CD4-positive, alpha-beta memory T cell (primary cell): ENCODE results near the gene NKD2. TPM values are rescaled to one million over a fixed set of nuclear protein-coding genes. Genes with fewer than 3 reads are reported as not detected.

Source experiments
- CTCF ChIA-PET: fragments of 350-600 bp; sonication (Branson Sonifier 250); formaldehyde crosslinking; loops from one replicate; lab custom pipeline; 2021; ENCODE audit warnings: inconsistent platforms; ENCODE audit not compliant: partially characterized antibody; lab: Charles Lee
- POLR2A ChIA-PET: fragments of 350-600 bp; sonication (Branson Sonifier 250); formaldehyde crosslinking; loops from one replicate; lab custom pipeline; 2021; ENCODE audit not compliant: partially characterized antibody; lab: Charles Lee
- DNase-seq, 5 donors: peaks; one replicate each; pipeline versions ENCODE4 v3.0.0 to v3.0.0-alpha.2; 2020 to 2022; ENCODE audit warnings: mixed read lengths in 1 of 5
- H3K27ac ChIP-seq: one replicate; pipeline ENCODE4 v1.7.0; 2013; ENCODE audit warnings: low read depth, low read length
- H3K27me3 ChIP-seq: 2 replicates; pipeline ENCODE4 v1.7.0; 2013; ENCODE audit warnings: mild to moderate bottlenecking, low read length, moderate library complexity; ENCODE audit not compliant: insufficient read depth
- H3K36me3 ChIP-seq: 2 replicates; pipeline ENCODE4 v1.7.0; 2013; ENCODE audit warnings: mild to moderate bottlenecking, low read length, moderate library complexity; ENCODE audit not compliant: insufficient read depth
- H3K4me1 ChIP-seq: 2 replicates; pipeline ENCODE4 v1.7.0; 2013; ENCODE audit warnings: mild to moderate bottlenecking, low read length, moderate library complexity; ENCODE audit not compliant: insufficient read depth
- H3K4me3 ChIP-seq, 2 donors: one replicate each; pipeline ENCODE4 v1.7.0; 2013; ENCODE audit warnings: low read length in 2 of 2, mild to moderate bottlenecking in 1 of 2
- H3K9me3 ChIP-seq, 2 donors: one replicate each; pipeline ENCODE4 v1.7.0; 2013; ENCODE audit warnings: low read length in 2 of 2, control low read depth in 1 of 2; ENCODE audit not compliant: control insufficient read depth in 1 of 2
- H3K27ac Mint-ChIP-seq, 7 donors: one replicate each; pipeline ENCODE4 v1.8.0; 2020 to 2021; ENCODE audit warnings: mixed read lengths in 7 of 7, mild to moderate bottlenecking in 6 of 7, inconsistent platforms in 3 of 7, moderate library complexity in 3 of 7
- H3K27me3 Mint-ChIP-seq, 2 donors: one replicate each; pipeline ENCODE4 v1.8.0; 2020 to 2021; ENCODE audit warnings: mixed read lengths in 2 of 2
- H3K36me3 Mint-ChIP-seq, 2 donors: one replicate each; pipeline ENCODE4 v1.8.0; 2020 to 2021; ENCODE audit warnings: mixed read lengths in 2 of 2, inconsistent platforms in 1 of 2, mild to moderate bottlenecking in 1 of 2
- H3K4me1 Mint-ChIP-seq, 4 donors: one replicate each; pipeline ENCODE4 v1.8.0; 2020 to 2021; ENCODE audit warnings: mixed read lengths in 4 of 4, mild to moderate bottlenecking in 1 of 4
- H3K4me3 Mint-ChIP-seq, 8 donors: one replicate each; pipeline ENCODE4 v1.8.0; 2020 to 2021; ENCODE audit warnings: mixed read lengths in 8 of 8, mild to moderate bottlenecking in 7 of 8, moderate library complexity in 6 of 8, inconsistent platforms in 3 of 8
- H3K9me3 Mint-ChIP-seq, 8 donors: one replicate each; pipeline ENCODE4 v1.8.0; 2020 to 2021; ENCODE audit warnings: mixed read lengths in 8 of 8, mild to moderate bottlenecking in 5 of 8, inconsistent platforms in 3 of 8, moderate library complexity in 1 of 8
- intact Hi-C: fragments of 100-400 bp; cut with micrococcal nuclease; formaldehyde crosslinking; loops from one replicate; pipeline ENCODE4 v1.15.1; 2023
- polyA plus RNA-seq, 2 donors: library from polyadenylated mRNA; unstranded; fragments of 300-500 nt; fragmentation: Illumina TruSeq; gene quantifications; one replicate each; pipeline ENCODE4 v1.2.3, GENCODE V29; 2021
- total RNA-seq, 2 experiments: library from RNA; stranded (reverse); gene quantifications; one replicate each; pipeline ENCODE4 v1.2.3, GENCODE V29; 2021

NKD2 gene
- total RNA-seq (not detected), polyA plus RNA-seq (not detected)

DNA sequence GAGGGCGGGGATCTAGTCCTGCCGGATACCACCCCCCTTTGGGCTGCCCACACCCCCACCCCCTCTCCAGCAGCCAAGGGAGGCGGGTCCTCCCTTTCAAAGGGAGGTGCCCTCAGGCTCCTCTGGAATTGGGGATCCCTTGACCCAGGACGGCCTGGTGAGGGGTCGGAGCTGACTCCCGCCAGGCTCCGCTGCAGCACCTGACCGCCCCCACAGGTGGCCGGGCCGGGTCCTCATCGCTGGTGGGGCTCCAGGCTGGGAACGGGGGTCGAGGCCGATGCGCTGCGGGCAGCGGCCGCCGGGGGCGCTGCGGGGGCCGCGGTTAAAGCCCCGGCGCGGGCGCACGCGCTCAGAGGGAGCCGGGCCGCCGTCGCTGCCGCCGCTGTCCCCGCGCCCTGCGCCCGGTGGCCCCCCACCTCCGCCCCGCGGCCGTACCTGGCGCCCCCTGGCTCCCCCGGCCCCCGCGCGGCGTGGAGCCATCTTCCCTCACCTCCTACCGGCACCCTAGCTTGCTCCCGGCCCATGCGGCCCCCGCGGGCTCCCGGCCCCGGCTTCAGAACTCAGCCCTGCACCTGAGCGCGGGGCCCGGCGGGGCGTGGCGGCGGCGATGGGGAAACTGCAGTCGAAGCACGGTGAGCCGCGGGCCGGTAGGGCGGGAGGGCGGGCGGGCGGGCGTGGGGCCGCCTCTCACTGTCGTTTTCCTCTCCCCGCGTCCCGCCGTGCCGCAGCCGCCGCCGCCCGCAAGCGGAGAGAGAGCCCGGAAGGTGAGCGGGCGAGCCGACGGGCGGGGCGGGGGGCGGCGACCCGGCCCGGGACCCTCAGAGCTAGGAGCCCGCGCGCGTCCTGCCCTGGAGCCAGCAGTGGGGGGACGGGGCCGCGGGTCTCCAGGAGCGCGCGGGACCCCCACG lies at the start of gene NKD2:
NKD2 (plus strand) TSS at position 352 of the 908 bp plus-strand sequence; CDS start at position 608, 256 bp downstream.
- peak within 1 kb of the TSS in 6 of 8 donors; percentile 52 to 85 (median 75) for H3K4me3 Mint-ChIP-seq
- H3K4me1 Mint-ChIP-seq: peaks cover 5 to 39% (median 18%) of the 10 kb centered on the region in 4 donors
- ChIA-PET POLR2A (no interaction called here), CTCF (interaction anchor here (4.4 kb wide), 1 partner anchor 132 kb away, joined by 17 read pairs; no protein-coding TSS in a partner anchor)
- Histone ChIP-seq H3K27ac (no peak within 1 kb of the TSS), H3K27me3 (peaks cover 29% of the 10 kb centered on the region), H3K36me3 (no peaks in the 10 kb centered on the region), H3K9me3 (no peaks in the 10 kb centered on the region), H3K4me1 (peaks cover 21% of the 10 kb centered on the region), H3K4me3 (no peak within 1 kb of the TSS)
- intact Hi-C loops: loop anchor here (2.0 to 10.0 kb wide), 3 partner anchors 86 to 636 kb away; no protein-coding TSS in a partner anchor
- no peaks in the 10 kb centered on the region for H3K9me3 Mint-ChIP-seq
- H3K36me3 Mint-ChIP-seq: no peaks in the 10 kb centered on the region
- H3K27ac Mint-ChIP-seq: peak within 1 kb of the TSS in 1 of 7 donors; percentile 25
- DNase-seq: peak; percentile 32 to 48 (median 41)
- H3K27me3 Mint-ChIP-seq: peaks cover 25 to 40% of the 10 kb centered on the region in 2 donors

- Mint-ChIP-seq H3K4me1 (peaks cover 12 to 33% (median 22%) of the 10 kb centered on the region in 4 donors), H3K9me3 (no peaks in the 10 kb centered on the region), H3K36me3 (no peaks in the 10 kb centered on the region), H3K27ac (no peak overlapping the region), H3K4me3 (peak overlapping the region in 1 of 8 donors; percentile 8), H3K27me3 (peaks cover 14 to 27% of the 10 kb centered on the region in 2 donors)
- ChIA-PET POLR2A (no interaction called here), CTCF (no interaction called here)
- Histone ChIP-seq H3K9me3 (no peaks in the 10 kb centered on the region), H3K27me3 (no peaks in the 10 kb centered on the region), H3K27ac (no peak overlapping the region), H3K4me3 (no peak overlapping the region), H3K4me1 (peaks cover 34% of the 10 kb centered on the region), H3K36me3 (no peaks in the 10 kb centered on the region)
- intact Hi-C loops: no loop called here
- no peak for DNase-seq
Observed at GRCh38 chr5:959581-960531, 48.7 kb upstream of the NKD2 start.

DNA sequence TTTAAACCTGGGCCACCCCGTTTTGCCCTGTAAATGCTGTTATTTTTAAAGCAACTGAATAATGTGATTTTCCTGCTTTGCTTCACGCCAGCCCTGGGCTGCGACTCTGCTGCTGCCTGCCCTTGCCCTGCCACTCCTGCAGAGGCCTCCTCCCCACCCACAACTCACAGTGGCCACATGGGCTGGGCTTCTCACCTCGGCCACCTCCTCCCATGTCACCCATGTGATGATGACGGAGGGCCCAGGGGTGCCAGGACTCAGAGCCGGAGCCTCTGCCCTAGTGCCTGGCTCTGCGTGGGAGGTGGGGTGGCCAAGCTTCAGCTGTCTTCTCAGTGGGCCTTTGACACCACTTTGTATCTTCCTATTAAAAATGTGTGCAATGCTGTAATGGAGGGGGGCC lies 48.1 kb upstream of the NKD2 start:
- ChIA-PET POLR2A (no interaction called here), CTCF (no interaction called here)
- H3K36me3 Mint-ChIP-seq: no peaks in the 10 kb centered on the region
- H3K4me1 ChIP-seq: peaks cover 34% of the 10 kb centered on the region
- H3K27ac Mint-ChIP-seq: no peak overlapping the region
- DNase-seq: no peak
- intact Hi-C loops: no loop called here
- no peaks in the 10 kb centered on the region for H3K9me3 Mint-ChIP-seq
- H3K27me3 ChIP-seq: no peaks in the 10 kb centered on the region
- no peaks in the 10 kb centered on the region for H3K36me3 ChIP-seq
- no peaks in the 10 kb centered on the region for H3K9me3 ChIP-seq
- peak overlapping the region in 1 of 8 donors; percentile 8 for H3K4me3 Mint-ChIP-seq
- peaks cover 16 to 37% (median 21%) of the 10 kb centered on the region in 4 donors for H3K4me1 Mint-ChIP-seq
- H3K4me3 ChIP-seq: no peak overlapping the region
- H3K27ac ChIP-seq: no peak overlapping the region
- peaks cover 14 to 27% of the 10 kb centered on the region in 2 donors for H3K27me3 Mint-ChIP-seq

DNA sequence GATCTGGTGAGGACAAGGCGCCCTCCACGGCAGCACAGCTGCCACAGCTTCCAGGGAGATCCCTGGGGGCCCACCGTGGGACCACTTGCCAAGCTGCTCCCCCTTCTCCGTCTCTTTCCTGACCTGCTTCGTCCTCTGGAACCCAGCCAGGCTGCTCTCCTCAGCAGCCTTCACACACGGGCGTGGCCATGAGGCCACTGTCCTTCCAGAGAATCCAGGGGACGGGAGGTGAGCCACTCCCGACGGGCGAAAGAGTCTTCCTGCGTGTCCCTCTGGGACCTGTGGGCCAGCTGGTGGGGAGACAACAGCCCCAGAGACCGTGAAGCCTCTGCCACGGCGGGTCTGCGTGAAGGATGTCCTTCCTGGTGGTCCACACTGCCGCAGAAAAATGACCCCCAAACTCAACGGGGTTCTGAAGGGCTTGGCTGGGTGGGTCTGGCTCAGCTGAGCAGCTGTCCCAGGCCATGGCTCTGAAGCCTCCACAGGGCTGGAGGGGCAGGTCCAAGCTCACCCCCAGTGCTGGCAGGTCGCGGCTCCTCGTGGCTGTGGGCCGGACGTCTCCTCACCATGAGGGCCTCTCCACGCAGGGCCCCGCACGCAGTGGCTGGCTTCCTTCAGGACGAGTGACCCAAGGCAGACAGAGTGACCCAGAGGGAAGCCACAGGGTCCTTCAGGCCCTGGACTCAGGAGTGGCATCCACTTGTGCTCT lies 47.4 kb upstream of the NKD2 start:
- Mint-ChIP-seq H3K27me3 (peaks cover 14 to 27% of the 10 kb centered on the region in 2 donors), H3K36me3 (no peaks in the 10 kb centered on the region), H3K9me3 (no peaks in the 10 kb centered on the region), H3K27ac (no peak overlapping the region), H3K4me1 (peaks cover 16 to 37% (median 21%) of the 10 kb centered on the region in 4 donors), H3K4me3 (no peak overlapping the region)
- peaks cover 34% of the 10 kb centered on the region for H3K4me1 ChIP-seq
- DNase-seq: no peak
- H3K9me3 ChIP-seq: no peaks in the 10 kb centered on the region
- no peaks in the 10 kb centered on the region for H3K36me3 ChIP-seq
- no peak overlapping the region for H3K4me3 ChIP-seq
- intact Hi-C loops: no loop called here
- H3K27ac ChIP-seq: no peak overlapping the region
- ChIA-PET CTCF (no interaction called here), POLR2A (no interaction called here)
- H3K27me3 ChIP-seq: no peaks in the 10 kb centered on the region

GRCh38 chr5:961711-962240 lies 46.8 kb upstream of the NKD2 start:
- peaks cover 30% of the 10 kb centered on the region for H3K4me1 ChIP-seq
- H3K27me3 Mint-ChIP-seq: peaks cover 12 to 28% of the 10 kb centered on the region in 2 donors
- H3K4me1 Mint-ChIP-seq: peaks cover 16 to 33% (median 20%) of the 10 kb centered on the region in 4 donors
- no peaks in the 10 kb centered on the region for H3K9me3 ChIP-seq
- POLR2A ChIA-PET: no interaction called here
- H3K27me3 ChIP-seq: peaks cover 2% of the 10 kb centered on the region
- H3K27ac ChIP-seq: no peak overlapping the region
- no peaks in the 10 kb centered on the region for H3K36me3 Mint-ChIP-seq
- intact Hi-C loops: no loop called here
- H3K4me3 ChIP-seq: no peak overlapping the region
- H3K9me3 Mint-ChIP-seq: no peaks in the 10 kb centered on the region
- CTCF ChIA-PET: no interaction called here
- H3K36me3 ChIP-seq: no peaks in the 10 kb centered on the region
- H3K4me3 Mint-ChIP-seq: no peak overlapping the region
- H3K27ac Mint-ChIP-seq: no peak overlapping the region
- DNase-seq: no peak

GRCh38 chr5:962386-962785 lies 46.2 kb upstream of the NKD2 start:
- DNase-seq: no peak
- no peak overlapping the region for H3K27ac Mint-ChIP-seq
- Histone ChIP-seq H3K9me3 (no peaks in the 10 kb centered on the region), H3K4me3 (no peak overlapping the region), H3K27me3 (peaks cover 5% of the 10 kb centered on the region), H3K36me3 (no peaks in the 10 kb centered on the region), H3K27ac (no peak overlapping the region), H3K4me1 (peaks cover 23% of the 10 kb centered on the region)
- H3K4me3 Mint-ChIP-seq: no peak overlapping the region
- CTCF ChIA-PET: no interaction called here
- H3K4me1 Mint-ChIP-seq: peaks cover 16 to 27% (median 18%) of the 10 kb centered on the region in 4 donors
- POLR2A ChIA-PET: no interaction called here
- no peaks in the 10 kb centered on the region for H3K36me3 Mint-ChIP-seq
- intact Hi-C loops: no loop called here
- no peaks in the 10 kb centered on the region for H3K9me3 Mint-ChIP-seq
- peaks cover 15 to 29% of the 10 kb centered on the region in 2 donors for H3K27me3 Mint-ChIP-seq
